Measurements from ENCODE around the gene CCDC88B. TPM values are rescaled to one million over a fixed set of nuclear protein-coding genes. Genes with fewer than 3 reads are reported as not detected.

Gene CCDC88B
- total and polyA plus RNA-seq, 12 donors: 4.2 to 42.7 (median 7.0) TPM

DNA sequence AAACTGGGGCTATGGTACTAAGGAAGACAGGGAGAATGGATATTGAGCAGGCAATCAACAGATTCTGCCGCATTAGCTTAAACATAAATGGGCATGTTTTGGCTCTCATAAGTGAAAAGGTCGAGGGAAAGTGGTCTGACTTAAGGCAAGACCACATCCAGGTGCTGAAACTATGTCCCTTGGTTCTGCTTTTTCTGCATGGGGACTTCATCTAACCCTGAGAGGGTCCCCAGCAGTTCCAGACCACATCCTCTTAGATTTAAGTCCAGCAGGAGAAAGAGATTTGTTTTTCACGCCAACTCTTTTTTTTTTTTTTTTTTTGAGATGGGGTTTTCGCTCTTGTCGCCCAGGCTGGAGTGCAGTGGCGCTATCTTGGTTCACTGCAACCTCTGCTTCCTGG lies 24.4 kb downstream of the CCDC88B start:
- H3K27me3 ChIP-seq: no peaks in the 10 kb centered on the region
- ATAC-seq (no peak), DNase-seq (no peak)
- no peak overlapping the region for H3K4me3 ChIP-seq
- no peaks in the 10 kb centered on the region for H3K9me3 ChIP-seq
- intact Hi-C loops (cut with DNase I): no loop called here
- TF ChIP-seq, protein P1, sequence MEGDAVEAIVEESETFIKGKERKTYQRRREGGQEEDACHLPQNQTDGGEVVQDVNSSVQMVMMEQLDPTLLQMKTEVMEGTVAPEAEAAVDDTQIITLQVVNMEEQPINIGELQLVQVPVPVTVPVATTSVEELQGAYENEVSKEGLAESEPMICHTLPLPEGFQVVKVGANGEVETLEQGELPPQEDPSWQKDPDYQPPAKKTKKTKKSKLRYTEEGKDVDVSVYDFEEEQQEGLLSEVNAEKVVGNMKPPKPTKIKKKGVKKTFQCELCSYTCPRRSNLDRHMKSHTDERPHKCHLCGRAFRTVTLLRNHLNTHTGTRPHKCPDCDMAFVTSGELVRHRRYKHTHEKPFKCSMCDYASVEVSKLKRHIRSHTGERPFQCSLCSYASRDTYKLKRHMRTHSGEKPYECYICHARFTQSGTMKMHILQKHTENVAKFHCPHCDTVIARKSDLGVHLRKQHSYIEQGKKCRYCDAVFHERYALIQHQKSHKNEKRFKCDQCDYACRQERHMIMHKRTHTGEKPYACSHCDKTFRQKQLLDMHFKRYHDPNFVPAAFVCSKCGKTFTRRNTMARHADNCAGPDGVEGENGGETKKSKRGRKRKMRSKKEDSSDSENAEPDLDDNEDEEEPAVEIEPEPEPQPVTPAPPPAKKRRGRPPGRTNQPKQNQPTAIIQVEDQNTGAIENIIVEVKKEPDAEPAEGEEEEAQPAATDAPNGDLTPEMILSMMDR (IDR thresholded peaks at IDR 0.05): no peak
- 92 to 93% methylated on average over 6 of the region's 6 CpGs for WGBS, 2 donors
- peaks cover 0 to 93% (median 62%) of the 10 kb centered on the region in 9 donors for H3K36me3 ChIP-seq
- no peak overlapping the region for H3K27ac ChIP-seq
- peaks cover 0 to 16% (median 9%) of the 10 kb centered on the region in 9 donors for H3K4me1 ChIP-seq

GRCh38 chr11:64364911-64365310 lies 24.9 kb downstream of the CCDC88B start:
- ATAC-seq: no peak
- 92 to 93% methylated on average over 4 of the region's 4 CpGs for WGBS, 2 donors
- H3K4me1 ChIP-seq: peaks cover 0 to 12% (median 4%) of the 10 kb centered on the region in 9 donors
- H3K4me3 ChIP-seq: no peak overlapping the region
- TF ChIP-seq, protein P1 (IDR thresholded peaks at IDR 0.05): no peak
- intact Hi-C loops (cut with DNase I): no loop called here
- H3K27me3 ChIP-seq: no peaks in the 10 kb centered on the region
- no peaks in the 10 kb centered on the region for H3K9me3 ChIP-seq
- H3K27ac ChIP-seq: no peak overlapping the region
- peaks cover 0 to 98% (median 65%) of the 10 kb centered on the region in 9 donors for H3K36me3 ChIP-seq
- no peak for DNase-seq

DNA sequence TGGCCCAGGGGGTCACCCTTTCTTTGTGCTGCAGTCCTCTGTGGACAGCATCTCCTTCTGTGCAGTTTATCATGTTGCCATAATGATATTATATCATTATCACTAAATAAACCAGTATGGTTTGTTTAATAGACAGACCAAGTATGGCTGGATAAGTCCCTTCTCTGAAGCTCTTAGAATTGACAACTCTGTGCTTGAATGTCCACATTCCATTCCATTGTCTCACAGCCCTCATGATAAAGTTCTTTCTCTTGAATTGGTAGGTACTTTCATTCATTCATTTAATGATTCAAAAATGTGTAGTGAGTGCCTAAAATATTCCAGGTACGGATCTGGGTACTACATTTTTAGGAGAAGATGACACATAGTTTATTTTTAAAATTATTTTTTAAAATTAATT lies 26.7 kb downstream of the CCDC88B start:
- 89 to 92% methylated on average over 1 of the region's 1 CpG for WGBS, 2 donors
- ATAC-seq: no peak
- no peak for DNase-seq
- Histone ChIP-seq H3K36me3 (peaks cover 0 to 98% (median 59%) of the 10 kb centered on the region in 9 donors), H3K27ac (no peak overlapping the region), H3K9me3 (no peaks in the 10 kb centered on the region), H3K27me3 (no peaks in the 10 kb centered on the region), H3K4me1 (no peaks in the 10 kb centered on the region), H3K4me3 (no peak overlapping the region)
- intact Hi-C loops (cut with DNase I): no loop called here
- TF ChIP-seq, protein P1 (IDR thresholded peaks at IDR 0.05): no peak

GRCh38 chr11:64367931-64368672 lies 28.1 kb downstream of the CCDC88B start:
- Histone ChIP-seq H3K4me3 (no peak overlapping the region), H3K27ac (no peak overlapping the region), H3K27me3 (no peaks in the 10 kb centered on the region), H3K4me1 (no peaks in the 10 kb centered on the region), H3K36me3 (peaks cover 0 to 90% (median 54%) of the 10 kb centered on the region in 9 donors), H3K9me3 (no peaks in the 10 kb centered on the region)
- TF ChIP-seq, protein P1 (IDR thresholded peaks at IDR 0.05): no peak
- intact Hi-C loops (cut with DNase I): no loop called here
- no peak for ATAC-seq
- 85 to 88% methylated on average over 45 to 46 of the region's 46 CpGs for WGBS, 2 donors
- DNase-seq: no peak

All from heart right ventricle (tissue), 16 donors.